ENCODE results near the gene PYROXD2. TPM values are rescaled to one million over a fixed set of nuclear protein-coding genes. Genes with fewer than 3 reads are reported as not detected.

PYROXD2 gene
- total and polyA plus RNA-seq, 2 experiments from 2014 or later = 1.3 to 2.6 TPM

GRCh38 chr10:98346847-98347246 is 68.1 kb downstream of the PYROXD2 start:
- DNase-seq (ENCODE audit: low spot score) = no peak
- Histone ChIP-seq H3K79me2 (replicated peaks; ENCODE audit: insufficient read depth) (no peaks in the 10 kb centered on the region), H2AFZ (no peak overlapping the region), H3K9me2 (ENCODE audit: insufficient read depth) (no peaks in the 10 kb centered on the region), H3F3A (replicated peaks; ENCODE audit: low read depth) (no peaks in the 10 kb centered on the region), H3K36me3 (ENCODE audit: insufficient read depth) (0 out of 2 replicates have a peak, but pooled peaks cover 3% of the 10 kb centered on the region), H3K4me3 (no peak overlapping the region), H3K4me1 (ENCODE audit: insufficient read depth) (no peaks in the 10 kb centered on the region), H3K27ac (ENCODE audit: low read depth) (no peak overlapping the region), H3K27me3 (ENCODE audit: insufficient read depth) (no peaks in the 10 kb centered on the region), H3K4me2 (no peak overlapping the region), H4K20me1 (replicated peaks; ENCODE audit: insufficient read depth) (no peaks in the 10 kb centered on the region)
- peaks cover 29% of the 10 kb centered on the region for H3K9me3 Mint-ChIP-seq
- peaks cover 18% of the 10 kb centered on the region for H3K36me3 Mint-ChIP-seq (ENCODE audit: low read depth)
- no peaks in the 10 kb centered on the region for H3K4me1 Mint-ChIP-seq
- no peak for ATAC-seq
- H3K27ac Mint-ChIP-seq = no peak overlapping the region
- H3K27me3 Mint-ChIP-seq (ENCODE audit: insufficient read depth, low read depth, poor library complexity) = peaks cover 4% of the 10 kb centered on the region
- TF ChIP-seq ETS1 (IDR thresholded peaks at IDR 0.05) (no peak), POLR2AphosphoS5 (IDR thresholded peaks at IDR 0.05; ENCODE audit: low read depth) (no peak), CTCF (conservative IDR thresholded peaks at IDR 0.05; ENCODE audit: low read depth in 2 of 2) (no peak), NANOG (IDR thresholded peaks at IDR 0.05; ENCODE audit: borderline replicate concordance) (no peak), EZH2phosphoT487 (IDR thresholded peaks at IDR 0.05; ENCODE audit: unreplicated experiment) (no peak), CREB1 (CRISPR knock-in tag; IDR thresholded peaks at IDR 0.05; ENCODE audit: low read depth) (no peak), EZH2 (IDR thresholded peaks at IDR 0.05; ENCODE audit: low read depth, unreplicated experiment) (no peak), STAT1 (IDR thresholded peaks at IDR 0.05; ENCODE audit: unreplicated experiment) (no peak), ZNF331 (CRISPR knock-in tag; IDR thresholded peaks at IDR 0.05; ENCODE audit: low read depth) (no peak), ZNF462 (CRISPR knock-in tag; IDR thresholded peaks at IDR 0.05) (no peak), JUNB (IDR thresholded peaks at IDR 0.05; ENCODE audit: unreplicated experiment) (no peak), ZNF114 (CRISPR knock-in tag; IDR thresholded peaks at IDR 0.05) (no peak)
- no peak overlapping the region for H3K4me3 Mint-ChIP-seq
